Psoas muscle (tissue), 8 donors: ENCODE results near the gene CEBPZOS. TPM values are rescaled to one million over a fixed set of nuclear protein-coding genes. Genes with fewer than 3 reads are reported as not detected.

Experiments
- ATAC-seq, 4 donors: fragments of 200-7000 bp; cut with Tn5 transposase; one replicate each; pipeline ENCODE4 v1.9.1; 2020; ENCODE audit warnings: moderate library complexity in 3 of 4, mild to moderate bottlenecking in 2 of 4
- DNase-seq, 2 donors: peaks; one replicate each; pipeline ENCODE4 v3.0.0-alpha.2; 2020
- H3K27ac ChIP-seq: fragments of 200-600 bp; one replicate; pipeline ENCODE4 v1.8.0; 2022
- H3K27me3 ChIP-seq, 3 donors: fragments of 200-600 bp in 1 of 3; one replicate each; pipeline versions ENCODE4 v1.6.1 to v1.8.0; 2013 to 2022; ENCODE audit warnings: low read length in 2 of 3, mild to moderate bottlenecking in 2 of 3, moderate library complexity in 1 of 3; ENCODE audit not compliant: insufficient read depth in 3 of 3
- H3K36me3 ChIP-seq, 2 donors: fragments of 200-600 bp in 1 of 2; one replicate each; pipeline versions ENCODE4 v1.6.1 to v1.8.0; 2013 to 2022; ENCODE audit warnings: low read depth in 1 of 2, mild to moderate bottlenecking in 1 of 2, moderate library complexity in 1 of 2; ENCODE audit not compliant: insufficient read depth in 1 of 2
- H3K4me1 ChIP-seq: fragments of 200-600 bp; one replicate; pipeline ENCODE4 v1.8.0; 2022
- H3K4me3 ChIP-seq: fragments of 200-600 bp; one replicate; pipeline ENCODE4 v1.8.0; 2022; ENCODE audit warnings: mild to moderate bottlenecking
- H3K9me3 ChIP-seq: fragments of 200-600 bp; one replicate; pipeline ENCODE4 v1.8.0; 2022
- WGBS, 3 donors: extraction: QIAGEN DNeasy Blood & Tissue Kit; methylation state at CpG; one replicate each; pipeline versions ENCODE4 v1.1.6 to v1.1.7; 2013; 5-methylcytosine and 5-hydroxymethylcytosine counted together
- intact Hi-C, 2 donors: fragments of 100-400 bp; cut with DNase I; formaldehyde crosslinking; loops; one replicate each; pipeline versions ENCODE4 v1.11.0 to v1.14.2; 2022
- polyA plus RNA-seq, 3 donors: library from polyadenylated mRNA; stranded (reverse); fragments of 200-250 nt; gene quantifications; one replicate each; pipeline ENCODE4 v1.2.3, GENCODE V29; 2013
- total RNA-seq, 4 donors: library from RNA; stranded (reverse); fragmentation: NEBNext Ultra II Directional in 2 of 4; extraction: Animal tissue kit (Norgen Biotek cat#: 25700) in 2 of 4; gene quantifications; one replicate each; pipeline versions ENCODE4 v1.2.1 to v1.2.4, GENCODE V29; 2021 to 2023
- TF ChIP-seq, protein P1 (sequence below): fragments of 200-600 bp; IDR thresholded peaks from one replicate; pipeline ENCODE4 v1.8.0; 2022; ENCODE audit warnings: antibody characterized with exemption
- donor health status: healthy with polysubstance abuse.
- donor health status: DM: no; HTN: no; CAD: no; lungs with moderate emphysema.
- donor health status: Bipolar disorder and iron deficiency.
- donor health status: healthy.
- donor health status: DM: yes; HTN: yes; CAD: no.
- donor health status: DM: no; HTN: no; CAD: no.
- donor health status: DM: no; HTN: no; CAD: no.
- donor health status: DM: yes; HTN: yes; CAD: no.

Gene CEBPZOS
- total and polyA plus RNA-seq, 7 donors = 30.6 to 78.0 (median 51.6) TPM

DNA sequence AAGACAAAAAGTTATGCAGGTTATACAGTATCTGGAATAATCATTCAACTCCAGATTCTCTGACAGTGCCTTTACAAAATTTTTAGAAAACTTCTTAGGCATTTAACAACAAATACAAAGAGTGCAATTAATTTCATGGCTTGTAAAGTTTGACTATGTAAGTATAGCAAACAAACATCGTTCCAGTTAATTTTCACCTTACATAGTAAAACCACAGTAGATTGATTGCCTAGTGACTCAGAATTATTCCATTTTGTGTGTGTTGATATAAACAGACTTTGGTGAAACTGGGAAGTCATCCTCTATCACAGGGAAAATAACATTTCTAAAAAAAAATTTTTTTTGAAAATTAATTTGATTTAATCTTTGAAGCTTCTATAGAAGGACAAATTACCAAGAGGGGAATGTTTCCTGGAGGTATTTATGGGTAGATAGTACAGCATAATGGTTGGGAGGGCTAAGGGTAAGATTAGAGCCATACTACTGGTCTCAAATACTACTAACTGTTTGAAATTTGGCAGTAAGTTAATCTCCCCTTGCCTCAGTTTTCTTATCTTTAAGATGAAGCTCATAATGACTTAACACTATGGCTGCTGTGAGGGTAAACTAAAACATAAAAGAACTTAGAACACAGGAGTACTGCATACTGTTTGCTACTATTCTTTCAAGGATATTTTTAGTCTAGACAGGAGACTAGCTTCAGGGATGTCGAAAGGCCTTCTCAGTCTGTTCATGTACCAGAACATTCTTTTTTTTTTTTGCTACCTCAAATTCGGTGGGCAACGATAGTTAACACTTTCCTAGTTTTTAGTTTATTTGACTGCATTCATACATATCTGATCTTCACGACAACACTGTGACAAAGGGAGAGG is 54.8 kb downstream of the CEBPZOS start:
- H3K9me3 ChIP-seq = no peaks in the 10 kb centered on the region
- TF ChIP-seq, protein P1, sequence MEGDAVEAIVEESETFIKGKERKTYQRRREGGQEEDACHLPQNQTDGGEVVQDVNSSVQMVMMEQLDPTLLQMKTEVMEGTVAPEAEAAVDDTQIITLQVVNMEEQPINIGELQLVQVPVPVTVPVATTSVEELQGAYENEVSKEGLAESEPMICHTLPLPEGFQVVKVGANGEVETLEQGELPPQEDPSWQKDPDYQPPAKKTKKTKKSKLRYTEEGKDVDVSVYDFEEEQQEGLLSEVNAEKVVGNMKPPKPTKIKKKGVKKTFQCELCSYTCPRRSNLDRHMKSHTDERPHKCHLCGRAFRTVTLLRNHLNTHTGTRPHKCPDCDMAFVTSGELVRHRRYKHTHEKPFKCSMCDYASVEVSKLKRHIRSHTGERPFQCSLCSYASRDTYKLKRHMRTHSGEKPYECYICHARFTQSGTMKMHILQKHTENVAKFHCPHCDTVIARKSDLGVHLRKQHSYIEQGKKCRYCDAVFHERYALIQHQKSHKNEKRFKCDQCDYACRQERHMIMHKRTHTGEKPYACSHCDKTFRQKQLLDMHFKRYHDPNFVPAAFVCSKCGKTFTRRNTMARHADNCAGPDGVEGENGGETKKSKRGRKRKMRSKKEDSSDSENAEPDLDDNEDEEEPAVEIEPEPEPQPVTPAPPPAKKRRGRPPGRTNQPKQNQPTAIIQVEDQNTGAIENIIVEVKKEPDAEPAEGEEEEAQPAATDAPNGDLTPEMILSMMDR = no peak
- ATAC-seq (no peak), DNase-seq (no peak)
- H3K4me1 ChIP-seq = no peaks in the 10 kb centered on the region
- H3K36me3 ChIP-seq = peaks cover 7 to 99% of the 10 kb centered on the region in 2 donors
- intact Hi-C loops = no loop called here
- H3K4me3 ChIP-seq = no peak overlapping the region
- H3K27ac ChIP-seq = no peak overlapping the region
- WGBS, 3 donors = 82 to 85% (median 82%) methylated on average over 5 of the region's 5 CpGs
- no peaks in the 10 kb centered on the region for H3K27me3 ChIP-seq

Other genes starting within 250 kb of the CEBPZOS start
- 10 to 100 TPM; 28.1 to 41.4 (median 29.5) TPM for gene STRN, start 230.0 kb upstream of the CEBPZOS start, total RNA-seq
- gene STRN, start 230.0 kb upstream of the CEBPZOS start, polyA plus RNA-seq = 10 to 100 TPM; 12.7 to 48.5 (median 27.6) TPM
- gene HEATR5B, start 112.1 kb upstream of the CEBPZOS start, total RNA-seq = 1 to 10 TPM; 5.4 to 6.9 (median 6.1) TPM
- gene HEATR5B, start 112.1 kb upstream of the CEBPZOS start, polyA plus RNA-seq = 1 to 10 TPM; 3.0 to 4.1 (median 3.2) TPM
- 1 to 10 TPM; 2.0 to 4.7 (median 4.0) TPM for gene GPATCH11, start 112.0 kb upstream of the CEBPZOS start, total RNA-seq
- 1 to 10 TPM; 2.9 to 9.1 (median 3.1) TPM for gene GPATCH11, start 112.0 kb upstream of the CEBPZOS start, polyA plus RNA-seq
- gene EIF2AK2, start 39.5 kb upstream of the CEBPZOS start, total RNA-seq = 10 to 100 TPM in 2 of 4 donors, 1 to 10 TPM in 2; 6.7 to 16.6 (median 11.0) TPM
- gene EIF2AK2, start 39.5 kb upstream of the CEBPZOS start, polyA plus RNA-seq = 1 to 10 TPM; 1.1 to 5.4 (median 2.1) TPM
- gene SULT6B1, start 7.8 kb upstream of the CEBPZOS start, total RNA-seq = not detected
- gene SULT6B1, start 7.8 kb upstream of the CEBPZOS start, polyA plus RNA-seq = not detected
- gene CEBPZ, start 35.1 kb downstream of the CEBPZOS start, total RNA-seq = 10 to 100 TPM; 31.7 to 76.6 (median 64.9) TPM
- gene CEBPZ, start 35.1 kb downstream of the CEBPZOS start, polyA plus RNA-seq = 100 to 1,000 TPM in 1 of 3 donors, 10 to 100 TPM in 2; 68.9 to 124 (median 77.1) TPM
- 10 to 100 TPM; 20.8 to 31.1 (median 23.3) TPM for gene NDUFAF7, start 35.2 kb downstream of the CEBPZOS start, total RNA-seq
- 10 to 100 TPM; 15.1 to 19.1 (median 18.0) TPM for gene NDUFAF7, start 35.2 kb downstream of the CEBPZOS start, polyA plus RNA-seq
- 10 to 100 TPM; 17.1 to 21.4 (median 18.8) TPM for gene PRKD3, start 128.3 kb downstream of the CEBPZOS start, total RNA-seq
- 1 to 10 TPM; 5.5 to 7.1 (median 6.2) TPM for gene PRKD3, start 128.3 kb downstream of the CEBPZOS start, polyA plus RNA-seq
- gene QPCT, start 148.1 kb downstream of the CEBPZOS start, total RNA-seq = 10 to 100 TPM in 1 of 4 donors, 1 to 10 TPM in 3; 1.4 to 10.6 (median 5.9) TPM
- gene QPCT, start 148.1 kb downstream of the CEBPZOS start, polyA plus RNA-seq = 1 to 10 TPM in 2 of 3 donors, under 1 TPM in 1; 0.36 to 2.5 (median 1.0) TPM